Activated B cell treated with CpG ODN at 0.5 μM for 24 hours (primary cell): Measurements from ENCODE around the gene USH2A. TPM values are rescaled to one million over a fixed set of nuclear protein-coding genes. Genes with fewer than 3 reads are reported as not detected.

Source experiments
- ATAC-seq: fragments of 200-7000 bp; cut with Tn5 transposase; one replicate; pipeline ENCODE4 v1.10.0; 2021; ENCODE audit warnings: low read depth, mild to moderate bottlenecking, moderate library complexity
- CTCF ChIA-PET: fragments of 350-600 bp; sonication (Branson Sonifier 250); formaldehyde crosslinking; loops from one replicate; lab custom pipeline; 2021; ENCODE audit warnings: antibody characterized with exemption; lab: Charles Lee
- POLR2A ChIA-PET: fragments of 350-600 bp; sonication (Branson Sonifier 250); formaldehyde crosslinking; loops from one replicate; lab custom pipeline; 2021; ENCODE audit warnings: antibody characterized with exemption; lab: Charles Lee
- DNase-seq: peaks from one replicate; pipeline ENCODE4 v3.0.0; 2022
- H3K27ac Mint-ChIP-seq: one replicate; pipeline ENCODE4 v1.8.0; 2020; ENCODE audit warnings: mixed read lengths
- H3K27me3 Mint-ChIP-seq: one replicate; pipeline ENCODE4 v1.8.0; 2021; ENCODE audit warnings: mixed read lengths
- H3K36me3 Mint-ChIP-seq: one replicate; pipeline ENCODE4 v1.8.0; 2021; ENCODE audit warnings: low read depth, mixed read lengths
- H3K4me1 Mint-ChIP-seq: one replicate; pipeline ENCODE4 v1.8.0; 2021; ENCODE audit warnings: mixed read lengths
- H3K4me3 Mint-ChIP-seq: one replicate; pipeline ENCODE4 v1.8.0; 2020; ENCODE audit warnings: mild to moderate bottlenecking, mixed read lengths
- H3K9me3 Mint-ChIP-seq: one replicate; pipeline ENCODE4 v1.8.0; 2020; ENCODE audit warnings: mixed read lengths
- CTCF ChIP-seq: fragments of 200-600 bp; IDR thresholded peaks from one replicate; pipeline ENCODE4 v1.8.0; 2022; ENCODE audit warnings: antibody characterized with exemption, mild to moderate bottlenecking
- intact Hi-C: fragments of 100-400 bp; cut with micrococcal nuclease; formaldehyde crosslinking; loops from one replicate; pipeline ENCODE4 v1.15.1; 2024
- total RNA-seq: library from RNA; stranded (reverse); gene quantifications from 2 replicates; pipeline ENCODE4 v1.2.3, GENCODE V29; 2022

Gene USH2A
- total RNA-seq, 1 donor from 2014 or later: not detected

DNA sequence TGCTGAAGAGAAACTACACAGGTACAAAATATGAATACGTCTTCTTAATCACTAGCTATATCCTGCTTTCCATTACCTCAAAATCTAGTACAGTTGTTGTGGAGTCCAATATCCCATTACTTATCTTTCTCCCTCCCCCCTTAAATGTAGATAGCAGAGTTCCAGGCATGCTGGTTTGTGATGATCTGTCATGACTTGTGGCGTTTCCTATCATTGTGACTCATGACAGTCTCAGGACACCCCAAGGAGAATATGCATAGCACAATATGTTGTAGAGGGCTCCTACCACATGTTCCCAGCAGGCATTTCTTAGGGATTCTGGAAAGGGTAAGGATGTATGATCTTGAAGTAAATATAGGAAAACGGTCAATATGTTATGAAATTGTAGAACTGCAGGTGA is 206.9 kb downstream of the USH2A start:
- H3K4me3 Mint-ChIP-seq: no peak overlapping the region
- ATAC-seq (no peak), DNase-seq (no peak)
- no peaks in the 10 kb centered on the region for H3K27me3 Mint-ChIP-seq
- TF ChIP-seq CTCF: no peak
- no peak overlapping the region for H3K27ac Mint-ChIP-seq
- CTCF ChIA-PET: no interaction called here
- intact Hi-C loops: no loop called here
- POLR2A ChIA-PET: no interaction called here
- H3K9me3 Mint-ChIP-seq: no peaks in the 10 kb centered on the region
- no peaks in the 10 kb centered on the region for H3K36me3 Mint-ChIP-seq
- peaks cover 2% of the 10 kb centered on the region for H3K4me1 Mint-ChIP-seq

DNA sequence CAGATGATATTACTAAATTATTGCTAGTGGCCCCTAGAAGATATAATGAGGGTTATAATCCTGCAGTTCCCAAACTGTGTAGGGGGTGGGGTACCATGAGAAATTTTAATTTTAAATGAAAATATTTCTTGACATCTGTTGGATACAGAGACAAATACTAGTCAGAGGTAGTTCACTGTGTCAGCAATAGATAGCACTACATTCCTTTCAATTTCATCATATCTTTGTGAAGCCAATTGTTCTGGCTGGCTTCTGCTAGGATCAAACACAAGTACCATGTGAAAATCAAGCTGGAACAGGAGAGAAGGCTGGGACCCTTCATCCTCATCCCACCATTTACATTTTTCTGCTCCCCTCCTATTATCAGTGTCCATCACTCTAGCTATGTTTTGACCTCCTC is 208.1 kb downstream of the USH2A start:
- no peaks in the 10 kb centered on the region for H3K27me3 Mint-ChIP-seq
- no peak for TF ChIP-seq CTCF
- POLR2A ChIA-PET: no interaction called here
- no peaks in the 10 kb centered on the region for H3K36me3 Mint-ChIP-seq
- intact Hi-C loops: no loop called here
- H3K27ac Mint-ChIP-seq: no peak overlapping the region
- DNase-seq (no peak), ATAC-seq (no peak)
- CTCF ChIA-PET: no interaction called here
- no peak overlapping the region for H3K4me3 Mint-ChIP-seq
- H3K9me3 Mint-ChIP-seq: no peaks in the 10 kb centered on the region
- H3K4me1 Mint-ChIP-seq: no peaks in the 10 kb centered on the region

- H3K4me3 Mint-ChIP-seq: no peak overlapping the region
- no peaks in the 10 kb centered on the region for H3K27me3 Mint-ChIP-seq
- no peaks in the 10 kb centered on the region for H3K4me1 Mint-ChIP-seq
- ChIA-PET CTCF (interaction anchor here (1.2 kb wide), 1 partner anchor 10 kb away, joined by 3 read pairs; no protein-coding TSS in a partner anchor), POLR2A (no interaction called here)
- no peaks in the 10 kb centered on the region for H3K9me3 Mint-ChIP-seq
- TF ChIP-seq CTCF: no peak
- intact Hi-C loops: no loop called here
- ATAC-seq: no peak
- no peaks in the 10 kb centered on the region for H3K36me3 Mint-ChIP-seq
- no peak for DNase-seq
- no peak overlapping the region for H3K27ac Mint-ChIP-seq
Observed at GRCh38 chr1:216212826-216213225, 210.4 kb downstream of the USH2A start.

- no peaks in the 10 kb centered on the region for H3K36me3 Mint-ChIP-seq
- ATAC-seq (no peak), DNase-seq (no peak)
- no peak overlapping the region for H3K27ac Mint-ChIP-seq
- H3K9me3 Mint-ChIP-seq: no peaks in the 10 kb centered on the region
- intact Hi-C loops: no loop called here
- no peaks in the 10 kb centered on the region for H3K4me1 Mint-ChIP-seq
- CTCF ChIA-PET: no interaction called here
- POLR2A ChIA-PET: no interaction called here
- TF ChIP-seq CTCF: no peak
- H3K4me3 Mint-ChIP-seq: no peak overlapping the region
- no peaks in the 10 kb centered on the region for H3K27me3 Mint-ChIP-seq
Observed at GRCh38 chr1:216210081-216210480, 213.2 kb downstream of the USH2A start.

GRCh38 chr1:216209125-216209524 is 214.1 kb downstream of the USH2A start:
- Mint-ChIP-seq H3K9me3 (no peaks in the 10 kb centered on the region), H3K4me1 (no peaks in the 10 kb centered on the region), H3K4me3 (no peak overlapping the region), H3K27ac (no peak overlapping the region), H3K27me3 (no peaks in the 10 kb centered on the region), H3K36me3 (no peaks in the 10 kb centered on the region)
- DNase-seq: no peak
- intact Hi-C loops: no loop called here
- TF ChIP-seq CTCF: no peak
- ChIA-PET CTCF (interaction anchor here (1.3 kb wide), 1 partner anchor 12 kb away, joined by 5 read pairs; no protein-coding TSS in a partner anchor), POLR2A (no interaction called here)
- no peak for ATAC-seq
